ENCODE results near the gene HDAC4. TPM values are rescaled to one million over a fixed set of nuclear protein-coding genes. Genes with fewer than 3 reads are reported as not detected.
A peak's percentile ranks its signal among the peaks of the same experiment; 100 is the strongest.

Gene HDAC4
- total and polyA plus RNA-seq, 2 donors from 2014 or later: 2.2 to 56.8 TPM

- no peak for TF ChIP-seq CTCF (IDR thresholded peaks at IDR 0.05; ENCODE audit: borderline replicate concordance, extremely low read depth, insufficient read depth)
- no peaks in the 10 kb centered on the region for H3K27me3 ChIP-seq (ENCODE audit: control insufficient read depth, insufficient read depth, low read length)
- H3K36me3 ChIP-seq (ENCODE audit: control insufficient read depth in 2 of 3, insufficient read depth in 3 of 3, low read length in 3 of 3): no peaks in the 10 kb centered on the region
- intact Hi-C loops (cut with DNase I): no loop called here
- H3K4me1 ChIP-seq (ENCODE audit: control insufficient read depth in 2 of 3, insufficient read depth in 2 of 3, low read depth in 1 of 3, low read length in 3 of 3): no peaks in the 10 kb centered on the region
- no peak overlapping the region for H3K9ac ChIP-seq (ENCODE audit: low read length in 3 of 3)
- H3K9me3 ChIP-seq (ENCODE audit: control insufficient read depth in 2 of 3, insufficient read depth in 1 of 3, low read length in 3 of 3): no peaks in the 10 kb centered on the region
- H3K27ac ChIP-seq (ENCODE audit: low read depth in 2 of 2, low read length in 2 of 2): no peak overlapping the region
- FAIRE-seq: no peak
- DNase-seq: peak in 2 of 5 donors; percentile 12 to 19
- no peak overlapping the region for H3K4me3 ChIP-seq (ENCODE audit: low read length in 3 of 3)
Measured at GRCh38 chr2:239372835-239373234, 28.0 kb downstream of the HDAC4 start.

DNA sequence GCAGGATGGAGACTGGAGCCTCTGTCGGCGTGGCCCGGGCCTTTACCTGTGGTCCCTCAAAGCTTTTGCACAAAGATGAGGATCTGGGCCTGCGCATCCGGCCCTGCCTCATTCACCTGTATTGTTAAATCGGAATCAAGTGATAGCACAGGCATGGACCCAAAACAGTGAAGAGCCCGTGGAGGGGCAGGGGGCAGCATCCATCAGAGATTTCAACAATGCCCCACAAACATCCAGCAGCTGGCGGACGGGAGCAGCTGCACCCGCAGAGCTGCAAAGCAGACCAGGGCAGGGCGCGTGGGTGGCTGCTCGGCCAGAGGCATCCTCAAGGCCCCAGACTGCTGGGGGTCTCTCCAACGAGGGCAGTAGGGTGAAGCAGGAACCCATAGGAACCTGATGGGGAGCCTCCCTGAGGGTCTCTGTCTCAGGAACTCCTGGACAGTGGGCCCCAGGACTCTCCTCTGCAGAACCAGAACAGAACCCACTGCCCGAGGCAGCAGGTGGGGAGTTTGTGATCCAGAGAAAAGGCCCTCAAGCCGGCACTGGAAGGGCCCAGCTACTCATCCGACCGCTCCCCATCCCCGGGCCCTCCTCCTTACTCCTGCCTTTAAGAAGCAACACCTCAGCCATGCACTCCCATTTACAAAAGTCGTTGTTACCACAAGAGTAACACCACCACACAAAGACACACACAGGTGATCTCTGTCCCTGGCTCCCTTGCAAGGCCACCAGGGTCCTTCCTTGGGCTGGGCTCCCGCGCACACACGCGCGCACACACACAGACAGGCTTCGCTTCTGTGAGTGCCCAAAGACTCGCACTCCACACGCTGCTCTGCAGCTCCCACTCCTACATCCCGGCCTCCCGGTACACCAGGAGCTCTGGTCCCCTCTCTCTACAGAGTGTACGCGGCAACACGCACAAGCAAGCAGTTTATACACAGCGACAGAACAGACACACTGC is 28.8 kb downstream of the HDAC4 start:
- Histone ChIP-seq H3K36me3 (ENCODE audit: control insufficient read depth in 2 of 3, insufficient read depth in 3 of 3, low read length in 3 of 3) (no peaks in the 10 kb centered on the region), H3K4me3 (ENCODE audit: low read length in 3 of 3) (no peak overlapping the region), H3K9me3 (ENCODE audit: control insufficient read depth in 2 of 3, insufficient read depth in 1 of 3, low read length in 3 of 3) (no peaks in the 10 kb centered on the region), H3K27me3 (ENCODE audit: control insufficient read depth, insufficient read depth, low read length) (no peaks in the 10 kb centered on the region), H3K27ac (ENCODE audit: low read depth in 2 of 2, low read length in 2 of 2) (no peak overlapping the region), H3K4me1 (ENCODE audit: control insufficient read depth in 2 of 3, insufficient read depth in 2 of 3, low read depth in 1 of 3, low read length in 3 of 3) (no peaks in the 10 kb centered on the region), H3K9ac (ENCODE audit: low read length in 3 of 3) (no peak overlapping the region)
- peak in 2 of 5 donors; percentile 29 to 49 for DNase-seq
- intact Hi-C loops (cut with DNase I): no loop called here
- no peak for TF ChIP-seq CTCF (IDR thresholded peaks at IDR 0.05; ENCODE audit: borderline replicate concordance, extremely low read depth, insufficient read depth)
- no peak for FAIRE-seq

- no peaks in the 10 kb centered on the region for H3K27me3 ChIP-seq (ENCODE audit: control insufficient read depth, insufficient read depth, low read length)
- FAIRE-seq (no peak), DNase-seq (peak in 1 of 5 donors; percentile 15)
- no peaks in the 10 kb centered on the region for H3K9me3 ChIP-seq (ENCODE audit: control insufficient read depth in 2 of 3, insufficient read depth in 1 of 3, low read length in 3 of 3)
- intact Hi-C loops (cut with DNase I): no loop called here
- no peak overlapping the region for H3K27ac ChIP-seq (ENCODE audit: low read depth in 2 of 2, low read length in 2 of 2)
- no peak overlapping the region for H3K4me3 ChIP-seq (ENCODE audit: low read length in 3 of 3)
- no peak overlapping the region for H3K9ac ChIP-seq (ENCODE audit: low read length in 3 of 3)
- TF ChIP-seq CTCF (IDR thresholded peaks at IDR 0.05; ENCODE audit: borderline replicate concordance, extremely low read depth, insufficient read depth): no peak
- no peaks in the 10 kb centered on the region for H3K4me1 ChIP-seq (ENCODE audit: control insufficient read depth in 2 of 3, insufficient read depth in 2 of 3, low read depth in 1 of 3, low read length in 3 of 3)
- no peaks in the 10 kb centered on the region for H3K36me3 ChIP-seq (ENCODE audit: control insufficient read depth in 2 of 3, insufficient read depth in 3 of 3, low read length in 3 of 3)
Measured at GRCh38 chr2:239370876-239371725, 29.7 kb downstream of the HDAC4 start.
